SU-DHL-6 (cell line): ENCODE measurements around the gene SPDEF.

Source experiments
- H2AFZ ChIP-seq: fragments of 200-600 bp; sonication (generic); 2 replicates; pipeline ENCODE4 v1.6.1; 2014; ENCODE audit warnings: low read depth, mild to moderate bottlenecking, moderate library complexity, mixed read lengths, antibody characterized with exemption, low read length; ENCODE audit not compliant: severe bottlenecking
- H3F3A ChIP-seq: fragments of 200-600 bp; shearing (Covaris generic); 2 replicates; pipeline ENCODE4 v1.6.0; 2016; ENCODE audit warnings: antibody characterized with exemption, mild to moderate bottlenecking; ENCODE audit not compliant: insufficient read depth
- H3K27ac ChIP-seq: fragments of 200-600 bp; sonication (generic); 2 replicates; pipeline ENCODE4 v1.5.1; 2016; ENCODE audit warnings: low read depth, mild to moderate bottlenecking, low read length, moderate library complexity, mixed read lengths
- H3K27me3 ChIP-seq: fragments of 200-600 bp; sonication (generic), shearing (Covaris generic); 2 replicates; pipeline ENCODE4 v1.6.0; 2014; ENCODE audit warnings: mild to moderate bottlenecking, low read length
- H3K36me3 ChIP-seq: fragments of 200-600 bp; sonication (generic); 2 replicates; pipeline ENCODE4 v1.6.1; 2014; ENCODE audit warnings: mild to moderate bottlenecking, low read length, mixed read lengths
- H3K4me2 ChIP-seq: fragments of 300-600, 200-600 bp; shearing (Covaris generic), sonication (generic); 2 replicates; pipeline ENCODE4 v1.6.0; 2014; ENCODE audit warnings: low read length, low read depth, mild to moderate bottlenecking; ENCODE audit not compliant: poor library complexity, severe bottlenecking
- H3K4me3 ChIP-seq: fragments of 200-600 bp; sonication (generic); 2 replicates; pipeline ENCODE4 v1.5.1; 2014; ENCODE audit warnings: antibody characterized with exemption, low read length, mild to moderate bottlenecking, mixed read lengths; ENCODE audit not compliant: insufficient read depth, poor library complexity, severe bottlenecking
- H3K79me2 ChIP-seq: fragments of 200-600 bp; sonication (generic); 2 replicates; pipeline ENCODE4 v1.6.1; 2014; ENCODE audit warnings: mild to moderate bottlenecking, low read length, moderate library complexity; ENCODE audit not compliant: insufficient read depth
- H3K9ac ChIP-seq: fragments of 200-600 bp; sonication (generic); 2 replicates; pipeline ENCODE4 v1.7.0; 2014; ENCODE audit warnings: mild to moderate bottlenecking, low read length
- H3K9me2 ChIP-seq: fragments of 200-600 bp; sonication (generic); replicated peaks from 2 replicates; pipeline ENCODE4 v1.6.1; 2014; ENCODE audit warnings: low read length; ENCODE audit not compliant: insufficient read depth
- H3K9me3 ChIP-seq: fragments of 200-600 bp; sonication (generic); 2 replicates; pipeline ENCODE4 v1.6.1; 2014; ENCODE audit warnings: low read length, mixed read lengths; ENCODE audit not compliant: insufficient read depth
- H4K20me1 ChIP-seq: fragments of 200-600 bp; sonication (generic); 2 replicates; pipeline ENCODE4 v1.6.1; 2014; ENCODE audit warnings: low read depth, mild to moderate bottlenecking, antibody characterized with exemption, low read length, moderate library complexity, mixed read lengths
- EZH2phosphoT487 ChIP-seq: fragments of 200-600 bp; sonication (generic), shearing (Covaris generic); conservative IDR thresholded peaks from 2 replicates; pipeline ENCODE4 v1.6.1; 2018; ENCODE audit warnings: mild to moderate bottlenecking, antibody characterized with exemption, low read length, moderate library complexity, mixed read lengths
- TF ChIP-seq, protein P1 (sequence below): fragments of 200-600 bp; sonication (generic); IDR thresholded peaks from one replicate; pipeline ENCODE4 v1.5.1; 2017; ENCODE audit warnings: antibody characterized with exemption, mild to moderate bottlenecking, low read length, moderate library complexity; ENCODE audit not compliant: insufficient read depth, poor library complexity, severe bottlenecking

The SPDEF gene

GRCh38 chr6:34517461-34517881, 38.7 kb downstream of the SPDEF start:
- Histone ChIP-seq H2AFZ (no peak overlapping the region), H3K4me2 (no peak overlapping the region), H3K9ac (no peak overlapping the region), H3K4me3 (no peak overlapping the region), H3K9me2 (no peaks in the 10 kb centered on the region), H3F3A (no peaks in the 10 kb centered on the region), H3K27ac (no peak overlapping the region), H4K20me1 (no peaks in the 10 kb centered on the region; the same call in 1 of the 2 replicates), H3K9me3 (no peaks in the 10 kb centered on the region), H3K27me3 (no peaks in the 10 kb centered on the region), H3K36me3 (no peaks in the 10 kb centered on the region), H3K79me2 (no peaks in the 10 kb centered on the region)
- no peak for TF ChIP-seq EZH2phosphoT487
- TF ChIP-seq, protein P1, sequence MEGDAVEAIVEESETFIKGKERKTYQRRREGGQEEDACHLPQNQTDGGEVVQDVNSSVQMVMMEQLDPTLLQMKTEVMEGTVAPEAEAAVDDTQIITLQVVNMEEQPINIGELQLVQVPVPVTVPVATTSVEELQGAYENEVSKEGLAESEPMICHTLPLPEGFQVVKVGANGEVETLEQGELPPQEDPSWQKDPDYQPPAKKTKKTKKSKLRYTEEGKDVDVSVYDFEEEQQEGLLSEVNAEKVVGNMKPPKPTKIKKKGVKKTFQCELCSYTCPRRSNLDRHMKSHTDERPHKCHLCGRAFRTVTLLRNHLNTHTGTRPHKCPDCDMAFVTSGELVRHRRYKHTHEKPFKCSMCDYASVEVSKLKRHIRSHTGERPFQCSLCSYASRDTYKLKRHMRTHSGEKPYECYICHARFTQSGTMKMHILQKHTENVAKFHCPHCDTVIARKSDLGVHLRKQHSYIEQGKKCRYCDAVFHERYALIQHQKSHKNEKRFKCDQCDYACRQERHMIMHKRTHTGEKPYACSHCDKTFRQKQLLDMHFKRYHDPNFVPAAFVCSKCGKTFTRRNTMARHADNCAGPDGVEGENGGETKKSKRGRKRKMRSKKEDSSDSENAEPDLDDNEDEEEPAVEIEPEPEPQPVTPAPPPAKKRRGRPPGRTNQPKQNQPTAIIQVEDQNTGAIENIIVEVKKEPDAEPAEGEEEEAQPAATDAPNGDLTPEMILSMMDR: no peak

GRCh38 chr6:34516391-34517324, 39.5 kb downstream of the SPDEF start:
- H3K9me3 ChIP-seq: no peaks in the 10 kb centered on the region
- no peaks in the 10 kb centered on the region for H3K9me2 ChIP-seq
- H3K4me2 ChIP-seq: no peak overlapping the region
- no peaks in the 10 kb centered on the region; the same call in 1 of the 2 replicates for H4K20me1 ChIP-seq
- H3K4me3 ChIP-seq: no peak overlapping the region
- TF ChIP-seq EZH2phosphoT487: no peak
- TF ChIP-seq, protein P1: no peak
- no peaks in the 10 kb centered on the region for H3K79me2 ChIP-seq
- H3K27me3 ChIP-seq: no peaks in the 10 kb centered on the region
- no peak overlapping the region for H3K9ac ChIP-seq
- H3K27ac ChIP-seq: no peak overlapping the region
- H3K36me3 ChIP-seq: no peaks in the 10 kb centered on the region
- H3F3A ChIP-seq: no peaks in the 10 kb centered on the region
- H2AFZ ChIP-seq: no peak overlapping the region

- Histone ChIP-seq H3K27me3 (no peaks in the 10 kb centered on the region), H4K20me1 (no peaks in the 10 kb centered on the region; the same call in 1 of the 2 replicates), H2AFZ (no peak overlapping the region), H3K79me2 (no peaks in the 10 kb centered on the region), H3K9me2 (no peaks in the 10 kb centered on the region), H3F3A (no peaks in the 10 kb centered on the region), H3K4me2 (no peak overlapping the region), H3K9me3 (no peaks in the 10 kb centered on the region), H3K36me3 (no peaks in the 10 kb centered on the region), H3K27ac (no peak overlapping the region), H3K4me3 (no peak overlapping the region), H3K9ac (no peak overlapping the region)
- TF ChIP-seq, protein P1: no peak
These were observed 40.4 kb downstream of the SPDEF start for GRCh38 chr6:34515473-34516387.
